HG03565 (cell line): ENCODE measurements around the gene AQR.
"Not testable (repeated sequence)": the region's sequence is repeated elsewhere in the genome, so short reads cannot be mapped to it uniquely, and the experiment has no call there.

ENCODE experiments used
- ATAC-seq: cut with Tn5 transposase; IDR thresholded peaks from one replicate; pipeline ENCODE4 v1.9.1; 2021; ENCODE audit warnings: mild to moderate bottlenecking, moderate library complexity; ENCODE audit not compliant: unreplicated experiment

AQR gene

DNA sequence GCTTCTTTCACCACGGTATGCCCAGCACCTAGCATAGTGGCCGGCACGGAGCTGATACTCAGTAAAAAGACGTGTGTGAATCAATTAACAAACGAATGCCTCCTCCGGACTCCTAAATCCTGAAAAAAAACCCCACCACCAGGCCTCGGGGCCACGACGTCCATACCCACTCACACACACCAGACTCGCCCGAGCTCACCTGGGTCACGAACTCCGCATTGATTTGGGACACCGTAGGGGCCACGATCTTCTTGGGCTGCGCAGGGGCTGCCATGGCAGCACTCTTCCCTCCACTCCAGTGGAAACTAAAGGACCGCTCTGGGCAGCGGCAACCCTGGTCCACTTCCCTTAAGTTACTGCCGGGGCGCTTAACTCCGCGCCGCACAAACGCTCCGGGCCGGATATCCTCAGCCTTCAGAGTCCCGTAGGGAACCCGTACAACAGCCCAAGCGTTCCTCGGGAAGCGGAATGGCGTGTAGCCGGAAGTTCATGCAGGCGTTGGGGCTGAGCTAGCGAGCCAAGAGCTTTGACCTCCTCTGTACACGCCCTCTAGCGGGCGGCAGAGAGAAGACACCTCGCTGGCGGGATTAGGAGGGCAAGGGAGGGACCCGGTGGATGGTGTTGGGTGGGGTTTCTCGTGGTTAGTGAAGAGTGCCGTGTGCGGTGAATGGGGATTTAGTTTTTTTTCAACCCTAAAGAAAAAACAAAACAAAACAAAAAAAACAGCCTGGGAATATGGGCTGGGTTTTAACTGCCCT, at the start of gene AQR:
Gene AQR, minus strand, starts transcription at position 403 of the 758 bp plus-strand sequence. Its CDS starts 129 bp downstream, at position 274.
- ATAC-seq, result peak; percentile 98

- no peak for ATAC-seq
These were observed 44.7 kb upstream of the AQR start for GRCh38 chr15:35014241-35014640.

DNA sequence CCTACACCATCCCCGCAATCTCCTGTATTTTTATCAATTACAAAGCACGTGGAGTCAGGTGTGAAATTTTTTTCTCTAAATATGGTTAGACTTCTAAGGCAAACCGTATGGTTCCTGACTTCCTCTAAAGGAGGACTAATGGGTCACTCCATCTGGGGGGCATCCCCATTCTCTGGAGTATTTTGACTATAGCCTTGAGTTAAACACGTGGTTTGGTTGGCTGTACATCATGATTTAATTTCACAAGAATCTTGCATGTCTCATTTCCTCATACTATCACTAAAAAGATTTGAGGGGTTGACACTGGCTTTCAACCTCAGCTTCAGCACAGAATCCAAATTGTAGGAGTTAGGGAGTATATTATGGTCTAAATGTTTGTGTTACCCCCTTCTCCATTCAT, 43.8 kb upstream of the AQR start:
- no peak for ATAC-seq

DNA sequence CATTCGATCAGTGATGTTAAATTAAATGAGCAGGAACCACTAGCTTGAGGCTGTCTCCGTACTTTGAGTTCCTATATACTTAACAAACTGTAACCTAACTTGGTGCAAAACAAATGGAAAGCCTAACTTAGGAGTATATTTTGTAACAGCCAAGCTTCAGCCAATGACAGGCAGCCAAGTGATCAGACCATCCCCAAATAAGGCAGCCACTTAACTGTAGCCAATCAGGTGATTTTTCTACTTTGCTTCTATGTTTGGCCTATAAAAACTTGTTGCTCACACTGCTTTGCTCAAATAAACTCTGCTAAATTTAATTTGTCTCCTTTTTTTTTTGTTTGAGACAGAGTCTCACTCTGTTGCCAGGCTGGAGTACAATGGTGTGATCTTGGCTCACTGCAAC, 37.9 kb upstream of the AQR start:
- no peak for ATAC-seq

GRCh38 chr15:35005933-35006332, 36.4 kb upstream of the AQR start:
- no peak for ATAC-seq

DNA sequence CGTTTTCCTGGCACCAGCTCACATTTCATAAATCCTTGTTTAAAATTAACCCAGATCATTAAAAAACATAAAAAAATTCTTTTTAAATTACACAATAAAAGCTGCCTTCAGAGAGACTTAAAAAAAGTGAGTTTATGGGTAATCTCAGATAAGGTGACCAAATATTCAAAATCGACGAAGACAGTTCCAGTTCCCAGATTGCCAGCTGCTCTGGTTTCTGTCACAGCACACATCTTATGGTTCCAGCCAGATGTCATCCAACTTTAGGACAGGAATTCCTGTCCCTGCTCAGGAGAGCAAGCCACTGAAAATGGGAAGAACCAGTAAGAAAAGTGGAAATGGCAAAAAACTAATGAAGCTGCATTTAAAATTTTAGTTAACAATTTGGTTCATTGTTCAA, 34.4 kb upstream of the AQR start:
- no peak for ATAC-seq

DNA sequence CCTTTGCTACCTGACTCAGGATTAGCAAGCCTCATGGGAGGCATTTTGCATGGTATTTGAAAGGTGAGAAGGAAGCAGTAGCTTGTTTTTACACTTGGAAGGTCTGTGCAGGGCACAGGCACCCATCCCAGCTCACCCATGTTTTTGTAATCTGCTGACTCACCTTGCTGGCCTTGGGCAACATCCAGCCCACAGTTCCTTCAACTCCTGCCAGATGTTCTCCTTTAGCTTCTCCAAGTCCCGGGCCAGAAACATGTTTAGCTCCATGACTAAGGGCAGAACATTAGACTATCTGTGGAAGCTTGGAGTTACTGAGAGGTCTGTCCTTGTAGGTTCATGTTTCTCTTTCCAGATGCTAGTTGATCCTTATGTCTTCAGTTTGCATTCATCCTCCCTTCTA, 31.0 kb upstream of the AQR start:
- ATAC-seq, result no peak

DNA sequence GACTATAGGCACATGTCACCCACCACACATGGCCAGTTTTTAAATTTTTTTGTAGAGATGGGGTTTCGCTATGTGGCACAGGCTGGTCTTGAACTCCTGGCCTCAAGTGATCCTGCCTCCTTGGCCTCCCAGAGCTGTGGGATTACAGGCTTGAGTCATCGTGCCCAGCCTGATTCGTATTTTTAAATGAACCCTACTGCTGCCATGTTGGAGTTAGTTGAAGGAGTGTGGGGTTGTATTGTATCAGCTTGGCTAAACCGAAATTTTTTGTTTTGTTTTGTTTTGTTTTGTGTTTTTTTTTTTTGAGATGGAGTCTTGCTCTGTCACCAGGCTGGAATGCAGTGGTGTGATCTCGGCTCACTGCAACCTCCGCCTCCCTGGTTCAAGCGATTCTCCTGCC, 30.4 kb upstream of the AQR start:
- no peak for ATAC-seq

DNA sequence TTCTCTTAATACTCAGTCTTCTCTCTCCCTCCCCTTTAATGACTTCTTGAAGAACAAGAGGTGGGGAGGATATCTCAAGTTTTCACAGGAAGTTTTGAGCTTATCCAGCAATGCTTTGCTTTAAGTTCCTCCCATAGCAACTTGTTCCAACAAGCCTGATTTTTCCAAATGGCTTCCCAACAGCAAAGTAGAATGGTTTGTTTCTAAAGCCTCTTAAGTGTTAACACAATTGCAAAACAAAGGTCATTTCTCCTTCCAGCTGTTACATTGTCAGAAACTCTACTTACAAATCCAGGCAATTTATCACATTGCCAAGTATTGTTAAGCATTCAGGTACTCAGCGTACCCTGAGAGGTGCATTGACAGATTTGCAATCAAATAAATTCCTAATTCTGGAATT, 25.4 kb upstream of the AQR start:
- no peak for ATAC-seq

GRCh38 chr15:34993877-34994276, 24.3 kb upstream of the AQR start:
- ATAC-seq, result peak; percentile 93

DNA sequence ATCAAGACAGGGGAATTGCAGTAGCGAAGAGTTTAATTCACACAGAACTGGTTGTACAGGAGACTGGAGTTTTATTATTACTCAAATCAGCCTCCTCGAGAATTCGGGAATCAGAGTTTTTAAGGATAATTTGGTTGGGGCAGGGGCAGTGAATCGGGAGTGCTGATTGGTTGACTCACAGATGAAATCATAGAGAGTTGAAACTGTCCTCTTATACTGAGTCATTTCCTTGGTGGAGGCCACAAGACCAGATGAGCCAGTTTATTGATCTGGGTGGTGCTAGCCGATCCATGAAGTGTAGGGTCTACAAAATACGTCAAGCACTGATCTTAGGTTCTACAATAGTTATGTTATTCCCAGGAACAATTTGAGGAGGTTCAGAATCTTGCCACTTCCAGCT, 23.9 kb upstream of the AQR start:
- no peak for ATAC-seq

DNA sequence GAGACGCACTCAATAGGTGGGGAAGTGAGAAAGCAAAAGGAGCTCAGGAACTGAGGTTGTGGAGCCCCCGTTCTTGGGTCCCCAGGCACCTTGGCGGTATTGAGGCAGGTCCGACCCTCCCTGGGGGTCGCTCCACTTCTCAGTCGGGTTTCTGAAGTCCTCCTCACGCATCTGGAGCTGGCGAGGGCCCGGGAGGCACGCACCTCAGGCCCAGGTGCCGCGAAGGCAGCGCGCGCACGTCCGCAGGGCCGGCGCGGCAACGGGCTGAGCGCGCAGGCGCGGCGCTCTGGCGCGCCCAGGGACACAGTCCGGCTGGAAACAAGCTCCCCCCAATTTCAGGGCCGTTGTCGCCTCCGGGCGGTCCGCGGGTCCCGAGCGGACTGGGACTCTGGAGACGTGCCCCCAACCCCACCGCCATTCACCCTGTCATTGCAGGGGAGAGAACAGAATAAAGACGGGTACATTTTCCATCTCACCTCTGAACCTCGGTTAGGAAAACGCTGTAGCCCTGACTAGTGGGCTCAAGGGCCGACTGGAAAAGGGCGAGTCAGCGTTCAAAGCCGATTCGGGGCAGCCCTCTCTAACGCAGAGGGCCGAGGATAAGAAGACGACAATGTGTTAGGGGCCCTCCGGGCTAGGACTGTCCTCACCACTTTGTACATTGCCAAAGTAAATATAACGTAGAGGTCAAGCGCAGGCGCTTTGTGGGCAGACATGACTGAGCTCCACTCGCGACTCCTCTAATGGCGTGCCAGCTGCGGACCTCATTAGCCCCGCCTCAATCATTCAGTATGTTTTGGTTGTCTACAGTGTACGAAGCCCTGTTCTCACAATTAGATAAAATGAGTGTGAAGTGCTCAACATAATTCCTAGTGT, 18.7 kb upstream of the AQR start, which contains the start of gene ZNF770:
Gene ZNF770, minus strand, starts transcription at position 261 of the 876 bp plus-strand sequence. CDS start 4,853 bp downstream, outside the sequence.
- peak; percentile 72 for ATAC-seq

DNA sequence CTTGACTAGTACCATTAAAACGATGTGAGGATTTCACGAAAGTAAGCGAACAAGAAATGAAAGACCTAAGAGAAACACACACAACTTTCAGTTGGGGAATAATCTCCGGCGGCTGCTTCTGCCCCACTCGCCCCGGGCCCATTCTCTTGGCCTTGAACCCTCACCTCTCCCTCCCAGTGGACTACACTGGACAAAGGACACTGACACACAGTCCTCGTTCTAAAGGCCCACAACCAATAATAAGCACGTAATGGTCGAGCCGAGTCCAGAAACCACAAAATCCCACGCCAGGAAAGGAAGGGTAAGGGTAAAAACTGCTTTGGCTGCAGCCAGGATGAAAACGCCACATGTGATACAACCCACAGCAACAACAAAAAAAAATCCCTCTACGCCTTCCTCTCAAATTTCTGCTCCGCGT, 18.1 kb upstream of the AQR start:
- no peak for ATAC-seq

GRCh38 chr15:34986771-34987480, 17.4 kb upstream of the AQR start:
- no peak for ATAC-seq

GRCh38 chr15:34986326-34986725, 16.8 kb upstream of the AQR start:
- no peak for ATAC-seq

GRCh38 chr15:34984889-34985630, 15.5 kb upstream of the AQR start:
- no peak for ATAC-seq

GRCh38 chr15:34976743-34977142, 7.2 kb upstream of the AQR start:
- no peak for ATAC-seq

DNA sequence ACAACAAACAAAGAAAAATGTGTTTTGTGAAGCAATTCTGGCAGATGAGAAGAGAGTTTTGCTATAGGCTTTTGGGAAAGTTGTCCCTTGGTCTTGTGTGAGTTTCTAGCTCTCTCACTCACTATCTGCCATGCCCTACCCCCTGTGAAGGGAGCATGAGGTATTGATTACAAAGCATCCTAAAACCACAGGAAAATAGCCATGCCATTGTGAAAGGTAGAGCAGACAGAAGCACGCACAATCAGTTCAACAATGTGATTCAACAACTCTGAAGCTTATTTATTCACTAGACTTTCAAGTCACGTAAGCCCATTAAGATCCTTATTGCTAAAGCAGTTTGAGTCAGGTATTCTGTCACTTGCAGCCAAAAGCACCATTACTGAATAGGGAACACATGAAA, 6.5 kb upstream of the AQR start:
- no peak for ATAC-seq

DNA sequence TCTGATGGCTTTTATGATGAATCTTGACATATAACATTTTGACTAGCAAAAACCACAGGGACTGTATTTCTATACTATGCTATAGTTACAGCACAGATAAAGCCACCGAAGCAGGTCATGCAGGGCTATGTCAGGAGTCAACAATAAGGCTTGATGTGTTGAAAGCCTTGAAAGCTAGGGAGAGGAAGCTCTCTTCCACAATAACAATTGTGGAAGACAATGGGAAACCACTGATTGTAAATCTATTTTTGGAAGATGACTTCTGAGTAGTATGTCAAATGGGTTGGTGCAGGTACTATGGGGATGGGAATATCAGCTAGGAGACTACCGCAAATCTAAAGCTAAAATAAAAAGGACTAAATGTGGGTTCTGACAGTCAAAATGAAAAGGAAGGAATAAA, 4.0 kb upstream of the AQR start:
- no peak for ATAC-seq

- ATAC-seq, result not testable (repeated sequence)
These were observed 629 bp upstream of the AQR start for GRCh38 chr15:34970098-34970643.
